GM23338 (cell line): ENCODE results near the gene CPSF7. TPM values are rescaled to one million over a fixed set of nuclear protein-coding genes. Genes with fewer than 3 reads are reported as not detected.

Source experiments
- ATAC-seq: fragments of 200-7000 bp; cut with Tn5 transposase; 3 replicates; pipeline ENCODE4 v1.9.1; 2020
- DNase-seq: peaks from one replicate; pipeline ENCODE4 v3.0.0-alpha.2; 2015; ENCODE audit warnings: low spot score
- H2AFZ ChIP-seq: fragments of 200-600 bp; sonication (generic); 2 replicates; pipeline ENCODE4 v1.8.0; 2016; ENCODE audit warnings: antibody characterized with exemption, mild to moderate bottlenecking, moderate library complexity
- H3F3A ChIP-seq: fragments of 200-600 bp; sonication (generic); replicated peaks from 2 replicates; pipeline ENCODE4 v1.8.0; 2017; ENCODE audit warnings: antibody characterized with exemption, mixed run types, low read depth
- H3K27ac ChIP-seq: fragments of 200-600 bp; sonication (generic); 2 replicates; pipeline ENCODE4 v1.6.1; 2016; ENCODE audit warnings: low read depth
- H3K27me3 ChIP-seq: fragments of 200-600 bp; sonication (generic); 2 replicates; pipeline ENCODE4 v1.8.0; 2016; ENCODE audit warnings: mild to moderate bottlenecking, mixed run types, moderate library complexity; ENCODE audit not compliant: insufficient read depth
- H3K36me3 ChIP-seq: fragments of 200-600 bp; sonication (generic); 2 replicates; pipeline ENCODE4 v1.8.0; 2016; ENCODE audit warnings: mild to moderate bottlenecking; ENCODE audit not compliant: insufficient read depth
- H3K4me1 ChIP-seq: fragments of 200-600 bp; sonication (generic); 2 replicates; pipeline ENCODE4 v1.8.0; 2016; ENCODE audit warnings: mild to moderate bottlenecking, moderate library complexity; ENCODE audit not compliant: insufficient read depth
- H3K4me2 ChIP-seq: fragments of 200-600 bp; sonication (generic); 2 replicates; pipeline ENCODE4 v1.7.1; 2017; ENCODE audit warnings: mixed run types
- H3K4me3 ChIP-seq: fragments of 200-600 bp; sonication (generic); 2 replicates; pipeline ENCODE4 v1.6.1; 2016; ENCODE audit warnings: mixed run types
- H3K79me2 ChIP-seq: fragments of 200-600 bp; sonication (generic); replicated peaks from 2 replicates; pipeline ENCODE4 v1.8.0; 2017; ENCODE audit warnings: mild to moderate bottlenecking; ENCODE audit not compliant: insufficient read depth
- H3K9me2 ChIP-seq: fragments of 200-600 bp; sonication (generic); 2 replicates; pipeline ENCODE4 v1.8.0; 2017; ENCODE audit not compliant: insufficient read depth
- H4K20me1 ChIP-seq: fragments of 200-600 bp; sonication (generic); replicated peaks from 2 replicates; pipeline ENCODE4 v1.8.0; 2017; ENCODE audit warnings: mild to moderate bottlenecking; ENCODE audit not compliant: insufficient read depth
- H3K27ac Mint-ChIP-seq: 2 replicates; pipeline ENCODE4 v1.8.0; 2020; ENCODE audit warnings: inconsistent platforms, mild to moderate bottlenecking, moderate library complexity, mixed read lengths
- H3K27me3 Mint-ChIP-seq: 3 replicates; pipeline ENCODE4 v1.8.0; 2022; ENCODE audit warnings: low read depth, mild to moderate bottlenecking, moderate library complexity, mixed read lengths, inconsistent platforms; ENCODE audit not compliant: insufficient read depth, poor library complexity
- H3K36me3 Mint-ChIP-seq: 3 replicates; pipeline ENCODE4 v1.8.0; 2021; ENCODE audit warnings: low read depth, mild to moderate bottlenecking, inconsistent platforms, moderate library complexity, mixed read lengths
- H3K4me1 Mint-ChIP-seq: 3 replicates; pipeline ENCODE4 v1.8.0; 2020; ENCODE audit warnings: mild to moderate bottlenecking, inconsistent platforms, mixed read lengths
- H3K4me3 Mint-ChIP-seq: 3 replicates; pipeline ENCODE4 v1.8.0; 2021; ENCODE audit warnings: moderate library complexity, mild to moderate bottlenecking, inconsistent platforms, mixed read lengths
- H3K9me3 Mint-ChIP-seq: 3 replicates; pipeline ENCODE4 v1.8.0; 2020; ENCODE audit warnings: moderate library complexity, mild to moderate bottlenecking, inconsistent platforms, mixed read lengths
- CREB1 ChIP-seq: fragments of 250-450 bp; sonication (Bioruptor Pico); IDR thresholded peaks from 2 replicates; pipeline ENCODE4 v1.5.0; 2020; ENCODE audit warnings: low read depth, mild to moderate bottlenecking, moderate library complexity
- EZH2 ChIP-seq: fragments of 200-600 bp; sonication (generic); IDR thresholded peaks from one replicate; pipeline ENCODE4 v1.8.0; 2017; ENCODE audit warnings: antibody characterized with exemption, mild to moderate bottlenecking, low read depth; ENCODE audit not compliant: unreplicated experiment
- EZH2phosphoT487 ChIP-seq: fragments of 200-600 bp; sonication (generic); IDR thresholded peaks from one replicate; pipeline ENCODE4 v1.8.1; 2018; ENCODE audit warnings: antibody characterized with exemption; ENCODE audit not compliant: unreplicated experiment
- JUNB ChIP-seq: IDR thresholded peaks from one replicate; pipeline ENCODE4 v1.6.1; 2016; ENCODE audit warnings: antibody characterized with exemption; ENCODE audit not compliant: unreplicated experiment
- NANOG ChIP-seq: IDR thresholded peaks from 2 replicates; pipeline ENCODE4 v1.6.1; 2016; ENCODE audit warnings: antibody characterized with exemption, borderline replicate concordance
- POLR2AphosphoS5 ChIP-seq: IDR thresholded peaks from 2 replicates; pipeline ENCODE4 v1.6.1; 2016; ENCODE audit warnings: antibody characterized with exemption, low read depth
- STAT1 ChIP-seq: IDR thresholded peaks from one replicate; pipeline ENCODE4 v1.6.1; 2016; ENCODE audit warnings: antibody characterized with exemption; ENCODE audit not compliant: unreplicated experiment
- ZNF114 ChIP-seq: fragments of 250-450 bp; sonication (Bioruptor Pico); IDR thresholded peaks from 2 replicates; pipeline ENCODE4 v1.5.0; 2020; ENCODE audit warnings: mild to moderate bottlenecking, moderate library complexity
- ZNF331 ChIP-seq: fragments of 250-450 bp; sonication (Bioruptor Pico); IDR thresholded peaks from 2 replicates; pipeline ENCODE4 v1.5.0; 2020; ENCODE audit warnings: low read depth, mild to moderate bottlenecking, moderate library complexity
- polyA plus RNA-seq: library from polyadenylated mRNA; unstranded; fragments of >200 nt; fragmentation: Nextera tagmentation; extraction: Ambion mirVana; gene quantifications from 2 replicates; pipeline ENCODE4 v1.2.1, GENCODE V29; 2016
- total RNA-seq: library from RNA; depleted of rRNA; stranded (reverse); fragments of >200 nt; shearing (Covaris generic); gene quantifications from 2 replicates; pipeline ENCODE4 v1.2.3, GENCODE V29; 2014
- TF ChIP-seq, protein P1 (sequence below): IDR thresholded peaks from 2 replicates; pipeline ENCODE4 v1.6.1; 2016; ENCODE audit warnings: antibody characterized with exemption
- TF ChIP-seq, protein P2 (sequence below): IDR thresholded peaks from one replicate; pipeline ENCODE4 v1.6.1; 2018; ENCODE audit warnings: antibody characterized with exemption; ENCODE audit not compliant: unreplicated experiment
- TF ChIP-seq, protein P3 (sequence below), 2 experiments: fragments of 200-600 bp in 1 of 2; sonication (generic) in 1 of 2; conservative IDR thresholded peaks; 2 replicates each; pipeline versions ENCODE4 v1.5.1 to v1.6.1; 2016 to 2017; ENCODE audit warnings: antibody characterized with exemption in 2 of 2, low read depth in 2 of 2, mild to moderate bottlenecking in 2 of 2, moderate library complexity in 1 of 2

The CPSF7 gene
- total and polyA plus RNA-seq, 2 experiments from 2014 or later, result 27.4 to 60.6 TPM

- no peak overlapping the region for H2AFZ ChIP-seq
- no peak for DNase-seq
- no peaks in the 10 kb centered on the region for H3K9me2 ChIP-seq
- peaks cover 11% of the 10 kb centered on the region for H3K4me1 ChIP-seq
- H3K4me3 ChIP-seq, result no peak overlapping the region
- Mint-ChIP-seq H3K4me1 (peaks cover 17% of the 10 kb centered on the region), H3K4me3 (peak overlapping the region; percentile 17; the same call in 1 of the 3 replicates), H3K27ac (no peak overlapping the region), H3K27me3 (peaks cover 8% of the 10 kb centered on the region), H3K9me3 (no peaks in the 10 kb centered on the region), H3K36me3 (peaks cover 18% of the 10 kb centered on the region)
- no peak for ATAC-seq
- H4K20me1 ChIP-seq, result peaks cover 8% of the 10 kb centered on the region; the same call in 1 of the 2 replicates
- H3K27me3 ChIP-seq, result no peaks in the 10 kb centered on the region
- TF ChIP-seq NANOG, result no peak
- TF ChIP-seq STAT1, result no peak
- TF ChIP-seq, protein P1, sequence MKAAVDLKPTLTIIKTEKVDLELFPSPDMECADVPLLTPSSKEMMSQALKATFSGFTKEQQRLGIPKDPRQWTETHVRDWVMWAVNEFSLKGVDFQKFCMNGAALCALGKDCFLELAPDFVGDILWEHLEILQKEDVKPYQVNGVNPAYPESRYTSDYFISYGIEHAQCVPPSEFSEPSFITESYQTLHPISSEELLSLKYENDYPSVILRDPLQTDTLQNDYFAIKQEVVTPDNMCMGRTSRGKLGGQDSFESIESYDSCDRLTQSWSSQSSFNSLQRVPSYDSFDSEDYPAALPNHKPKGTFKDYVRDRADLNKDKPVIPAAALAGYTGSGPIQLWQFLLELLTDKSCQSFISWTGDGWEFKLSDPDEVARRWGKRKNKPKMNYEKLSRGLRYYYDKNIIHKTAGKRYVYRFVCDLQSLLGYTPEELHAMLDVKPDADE, result no peak
- TF ChIP-seq, protein P2, sequence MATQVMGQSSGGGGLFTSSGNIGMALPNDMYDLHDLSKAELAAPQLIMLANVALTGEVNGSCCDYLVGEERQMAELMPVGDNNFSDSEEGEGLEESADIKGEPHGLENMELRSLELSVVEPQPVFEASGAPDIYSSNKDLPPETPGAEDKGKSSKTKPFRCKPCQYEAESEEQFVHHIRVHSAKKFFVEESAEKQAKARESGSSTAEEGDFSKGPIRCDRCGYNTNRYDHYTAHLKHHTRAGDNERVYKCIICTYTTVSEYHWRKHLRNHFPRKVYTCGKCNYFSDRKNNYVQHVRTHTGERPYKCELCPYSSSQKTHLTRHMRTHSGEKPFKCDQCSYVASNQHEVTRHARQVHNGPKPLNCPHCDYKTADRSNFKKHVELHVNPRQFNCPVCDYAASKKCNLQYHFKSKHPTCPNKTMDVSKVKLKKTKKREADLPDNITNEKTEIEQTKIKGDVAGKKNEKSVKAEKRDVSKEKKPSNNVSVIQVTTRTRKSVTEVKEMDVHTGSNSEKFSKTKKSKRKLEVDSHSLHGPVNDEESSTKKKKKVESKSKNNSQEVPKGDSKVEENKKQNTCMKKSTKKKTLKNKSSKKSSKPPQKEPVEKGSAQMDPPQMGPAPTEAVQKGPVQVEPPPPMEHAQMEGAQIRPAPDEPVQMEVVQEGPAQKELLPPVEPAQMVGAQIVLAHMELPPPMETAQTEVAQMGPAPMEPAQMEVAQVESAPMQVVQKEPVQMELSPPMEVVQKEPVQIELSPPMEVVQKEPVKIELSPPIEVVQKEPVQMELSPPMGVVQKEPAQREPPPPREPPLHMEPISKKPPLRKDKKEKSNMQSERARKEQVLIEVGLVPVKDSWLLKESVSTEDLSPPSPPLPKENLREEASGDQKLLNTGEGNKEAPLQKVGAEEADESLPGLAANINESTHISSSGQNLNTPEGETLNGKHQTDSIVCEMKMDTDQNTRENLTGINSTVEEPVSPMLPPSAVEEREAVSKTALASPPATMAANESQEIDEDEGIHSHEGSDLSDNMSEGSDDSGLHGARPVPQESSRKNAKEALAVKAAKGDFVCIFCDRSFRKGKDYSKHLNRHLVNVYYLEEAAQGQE, result no peak
- no peak for TF ChIP-seq EZH2phosphoT487
- no peak for TF ChIP-seq POLR2AphosphoS5
- no peak for TF ChIP-seq EZH2
- TF ChIP-seq ZNF114 (CRISPR knock-in tag), result no peak
- TF ChIP-seq, protein P3, sequence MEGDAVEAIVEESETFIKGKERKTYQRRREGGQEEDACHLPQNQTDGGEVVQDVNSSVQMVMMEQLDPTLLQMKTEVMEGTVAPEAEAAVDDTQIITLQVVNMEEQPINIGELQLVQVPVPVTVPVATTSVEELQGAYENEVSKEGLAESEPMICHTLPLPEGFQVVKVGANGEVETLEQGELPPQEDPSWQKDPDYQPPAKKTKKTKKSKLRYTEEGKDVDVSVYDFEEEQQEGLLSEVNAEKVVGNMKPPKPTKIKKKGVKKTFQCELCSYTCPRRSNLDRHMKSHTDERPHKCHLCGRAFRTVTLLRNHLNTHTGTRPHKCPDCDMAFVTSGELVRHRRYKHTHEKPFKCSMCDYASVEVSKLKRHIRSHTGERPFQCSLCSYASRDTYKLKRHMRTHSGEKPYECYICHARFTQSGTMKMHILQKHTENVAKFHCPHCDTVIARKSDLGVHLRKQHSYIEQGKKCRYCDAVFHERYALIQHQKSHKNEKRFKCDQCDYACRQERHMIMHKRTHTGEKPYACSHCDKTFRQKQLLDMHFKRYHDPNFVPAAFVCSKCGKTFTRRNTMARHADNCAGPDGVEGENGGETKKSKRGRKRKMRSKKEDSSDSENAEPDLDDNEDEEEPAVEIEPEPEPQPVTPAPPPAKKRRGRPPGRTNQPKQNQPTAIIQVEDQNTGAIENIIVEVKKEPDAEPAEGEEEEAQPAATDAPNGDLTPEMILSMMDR (conservative IDR thresholded peaks at IDR 0.05; ENCODE audit: low read depth in 2 of 2), result no peak
- TF ChIP-seq ZNF331 (CRISPR knock-in tag), result no peak
- TF ChIP-seq CREB1 (CRISPR knock-in tag), result no peak
- TF ChIP-seq JUNB, result no peak
- no peak overlapping the region for H3K4me2 ChIP-seq
- H3K36me3 ChIP-seq, result no peaks in the 10 kb centered on the region
- no peak overlapping the region for H3K27ac ChIP-seq
- H3F3A ChIP-seq, result peaks cover 10% of the 10 kb centered on the region; the same call in 1 of the 2 replicates
- peaks cover 36% of the 10 kb centered on the region for H3K79me2 ChIP-seq
Measured at GRCh38 chr11:61359516-61359915, 70.3 kb downstream of the CPSF7 start.
